Neural cell (in vitro differentiated cells): ENCODE results near the gene HOXA4.

Experiments
- CTCF ChIP-seq: fragments of 450-650 bp; IDR thresholded peaks from 2 replicates; pipeline ENCODE4 v1.5.1; 2014; ENCODE audit warnings: antibody characterized with exemption, mild to moderate bottlenecking, moderate library complexity; ENCODE audit not compliant: poor library complexity, severe bottlenecking
- EP300 ChIP-seq: fragments of 450-650 bp; conservative IDR thresholded peaks from 2 replicates; pipeline ENCODE4 v1.6.1; 2014; ENCODE audit warnings: antibody characterized with exemption, mild to moderate bottlenecking, moderate library complexity; ENCODE audit not compliant: poor library complexity, severe bottlenecking
- EZH2 ChIP-seq: fragments of 200-600, 300-800 bp; shearing (Covaris generic), sonication (generic); IDR thresholded peaks from 2 replicates; pipeline ENCODE4 v1.6.1; 2014; ENCODE audit warnings: antibody characterized with exemption, low read length, borderline replicate concordance, mild to moderate bottlenecking; ENCODE audit not compliant: insufficient read depth, poor library complexity, severe bottlenecking
- MXI1 ChIP-seq: fragments of 450-650 bp; conservative IDR thresholded peaks from 2 replicates; pipeline ENCODE4 v1.6.1; 2014; ENCODE audit warnings: antibody characterized with exemption, mild to moderate bottlenecking; ENCODE audit not compliant: poor library complexity, severe bottlenecking
- POLR2AphosphoS5 ChIP-seq: IDR thresholded peaks from 2 replicates; pipeline ENCODE4 v1.6.1; 2012
- RAD21 ChIP-seq: fragments of 450-650 bp; conservative IDR thresholded peaks from 2 replicates; pipeline ENCODE4 v1.6.1; 2014; ENCODE audit warnings: antibody characterized with exemption, mild to moderate bottlenecking, moderate library complexity
- REST ChIP-seq: IDR thresholded peaks from 2 replicates; pipeline ENCODE4 v1.6.1; 2012; ENCODE audit warnings: borderline replicate concordance
- TAF1 ChIP-seq: IDR thresholded peaks from 2 replicates; pipeline ENCODE4 v1.6.1; 2012; ENCODE audit warnings: low read depth

- TF ChIP-seq CTCF (no peak), REST (no peak), POLR2AphosphoS5 (no peak), RAD21 (no peak), EZH2 (no peak), EP300 (no peak), MXI1 (no peak), TAF1 (no peak)
These were observed 44.5 kb upstream of the HOXA4 start for GRCh38 chr7:27174874-27175625.
